Hepatocyte (in vitro differentiated cells): ENCODE measurements around the gene COL17A1.

Source experiments
- EZH2 ChIP-seq: fragments of 200-600 bp; sonication (generic); IDR thresholded peaks from 2 replicates; pipeline ENCODE4 v1.6.1; 2016; ENCODE audit warnings: antibody characterized with exemption, mild to moderate bottlenecking, borderline replicate concordance
- EZH2phosphoT487 ChIP-seq: fragments of 200-600 bp; sonication (generic); IDR thresholded peaks from one replicate; pipeline ENCODE4 v1.6.1; 2018; ENCODE audit warnings: antibody characterized with exemption, mild to moderate bottlenecking, low read depth, moderate library complexity; ENCODE audit not compliant: unreplicated experiment, severe bottlenecking
- TF ChIP-seq, protein P1 (sequence below): fragments of 200-600 bp; sonication (generic); IDR thresholded peaks from 2 replicates; pipeline ENCODE4 v1.5.1; 2016; ENCODE audit warnings: antibody characterized with exemption, mild to moderate bottlenecking; ENCODE audit not compliant: poor library complexity

DNA sequence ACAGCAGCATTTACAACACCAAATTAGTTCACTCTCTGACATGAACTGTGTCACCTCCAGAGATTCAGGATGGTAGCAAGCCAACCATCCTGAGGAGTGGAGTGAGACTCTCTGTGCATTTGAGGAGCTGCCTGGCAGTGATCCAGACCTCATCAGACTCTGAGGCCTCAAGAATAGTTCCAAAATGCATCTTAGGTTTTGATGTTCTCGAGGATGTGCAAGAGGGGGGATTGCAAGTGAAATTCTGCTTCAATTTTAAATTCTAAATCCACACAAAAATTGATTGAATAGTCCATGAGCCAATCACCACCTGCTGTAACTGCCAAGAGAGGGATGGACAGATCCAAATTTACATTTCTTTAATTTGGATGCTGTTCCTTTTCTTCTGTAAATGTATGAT lies 69.0 kb downstream of the COL17A1 start:
- TF ChIP-seq, protein P1, sequence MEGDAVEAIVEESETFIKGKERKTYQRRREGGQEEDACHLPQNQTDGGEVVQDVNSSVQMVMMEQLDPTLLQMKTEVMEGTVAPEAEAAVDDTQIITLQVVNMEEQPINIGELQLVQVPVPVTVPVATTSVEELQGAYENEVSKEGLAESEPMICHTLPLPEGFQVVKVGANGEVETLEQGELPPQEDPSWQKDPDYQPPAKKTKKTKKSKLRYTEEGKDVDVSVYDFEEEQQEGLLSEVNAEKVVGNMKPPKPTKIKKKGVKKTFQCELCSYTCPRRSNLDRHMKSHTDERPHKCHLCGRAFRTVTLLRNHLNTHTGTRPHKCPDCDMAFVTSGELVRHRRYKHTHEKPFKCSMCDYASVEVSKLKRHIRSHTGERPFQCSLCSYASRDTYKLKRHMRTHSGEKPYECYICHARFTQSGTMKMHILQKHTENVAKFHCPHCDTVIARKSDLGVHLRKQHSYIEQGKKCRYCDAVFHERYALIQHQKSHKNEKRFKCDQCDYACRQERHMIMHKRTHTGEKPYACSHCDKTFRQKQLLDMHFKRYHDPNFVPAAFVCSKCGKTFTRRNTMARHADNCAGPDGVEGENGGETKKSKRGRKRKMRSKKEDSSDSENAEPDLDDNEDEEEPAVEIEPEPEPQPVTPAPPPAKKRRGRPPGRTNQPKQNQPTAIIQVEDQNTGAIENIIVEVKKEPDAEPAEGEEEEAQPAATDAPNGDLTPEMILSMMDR: no peak
- TF ChIP-seq EZH2: no peak
- no peak for TF ChIP-seq EZH2phosphoT487
